ENCODE measurements around the gene RIGI. TPM values are rescaled to one million over a fixed set of nuclear protein-coding genes. Genes with fewer than 3 reads are reported as not detected.

The RIGI gene
- total and polyA plus RNA-seq, 10 of the 15 experiments (the other 5 are each of a cell fraction or from before 2014, with no cell fraction given): 5.3 to 15.2 (median 9.1) TPM

GRCh38 chr9:32572900-32573523 is 47.0 kb upstream of the RIGI start, which contains the start of gene NDUFB6 (continued):
- TF ChIP-seq IRF4 (IDR thresholded peaks at IDR 0.05; ENCODE audit: low read depth, low read length) (0 out of 2 replicates have a peak, but pooled peaks have one; percentile 17), POLR2AphosphoS5 (IDR thresholded peaks at IDR 0.05; ENCODE audit: low read length) (peak; percentile 88), NFIC (IDR thresholded peaks at IDR 0.05; ENCODE audit: low read depth, low read length) (0 out of 2 replicates have a peak, but pooled peaks have one; percentile 23), IKZF1 (conservative IDR thresholded peaks at IDR 0.05) (peak; percentile 79), RAD51 (IDR thresholded peaks at IDR 0.05) (peak; percentile 41; the same call in 1 of the 2 replicates), STAT3 (IDR thresholded peaks at IDR 0.05; ENCODE audit: low read depth, low read length) (no peak), CTCF (IDR thresholded peaks at IDR 0.05 in 2 of 3, conservative IDR thresholded peaks at IDR 0.05 in 1 of 3; ENCODE audit: control insufficient read depth in 2 of 3, extremely low read depth in 1 of 3, insufficient read depth in 1 of 3, low read depth in 3 of 3, low read length in 3 of 3) (no peak), RCOR1 (conservative IDR thresholded peaks at IDR 0.05; ENCODE audit: low read depth, low read length) (peak; percentile 74; the same call in 1 of the 2 replicates), TBL1XR1 (IDR thresholded peaks at IDR 0.05; ENCODE audit: low read depth, low read length) (0 out of 2 replicates have a peak, but pooled peaks have one; percentile 48), CREM (IDR thresholded peaks at IDR 0.05; ENCODE audit: low read depth) (peak; percentile 99), SMAD1 (IDR thresholded peaks at IDR 0.05; ENCODE audit: low read depth, partially characterized antibody) (peak; percentile 71), HDGF (IDR thresholded peaks at IDR 0.05) (no peak), PRDM15 (CRISPR knock-in tag; IDR thresholded peaks at IDR 0.05) (no peak), PAX8 (IDR thresholded peaks at IDR 0.05) (no peak), RFX5 (IDR thresholded peaks at IDR 0.05; ENCODE audit: low read depth, low read length) (0 out of 2 replicates have a peak, but pooled peaks have one; percentile 57), EP300 (IDR thresholded peaks at IDR 0.05; ENCODE audit: borderline replicate concordance in 1 of 2, control insufficient read depth in 1 of 2, low read depth in 2 of 2, low read length in 2 of 2) (0 out of 4 replicates have a peak, but pooled peaks of 1 of the 2 experiments have one; percentile 56)
- TF ChIP-seq, protein P1, sequence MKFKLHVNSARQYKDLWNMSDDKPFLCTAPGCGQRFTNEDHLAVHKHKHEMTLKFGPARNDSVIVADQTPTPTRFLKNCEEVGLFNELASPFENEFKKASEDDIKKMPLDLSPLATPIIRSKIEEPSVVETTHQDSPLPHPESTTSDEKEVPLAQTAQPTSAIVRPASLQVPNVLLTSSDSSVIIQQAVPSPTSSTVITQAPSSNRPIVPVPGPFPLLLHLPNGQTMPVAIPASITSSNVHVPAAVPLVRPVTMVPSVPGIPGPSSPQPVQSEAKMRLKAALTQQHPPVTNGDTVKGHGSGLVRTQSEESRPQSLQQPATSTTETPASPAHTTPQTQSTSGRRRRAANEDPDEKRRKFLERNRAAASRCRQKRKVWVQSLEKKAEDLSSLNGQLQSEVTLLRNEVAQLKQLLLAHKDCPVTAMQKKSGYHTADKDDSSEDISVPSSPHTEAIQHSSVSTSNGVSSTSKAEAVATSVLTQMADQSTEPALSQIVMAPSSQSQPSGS (IDR thresholded peaks at IDR 0.05; ENCODE audit: low read length): 0 out of 2 replicates have a peak, but pooled peaks have one; percentile 53
- TF ChIP-seq, protein P2, sequence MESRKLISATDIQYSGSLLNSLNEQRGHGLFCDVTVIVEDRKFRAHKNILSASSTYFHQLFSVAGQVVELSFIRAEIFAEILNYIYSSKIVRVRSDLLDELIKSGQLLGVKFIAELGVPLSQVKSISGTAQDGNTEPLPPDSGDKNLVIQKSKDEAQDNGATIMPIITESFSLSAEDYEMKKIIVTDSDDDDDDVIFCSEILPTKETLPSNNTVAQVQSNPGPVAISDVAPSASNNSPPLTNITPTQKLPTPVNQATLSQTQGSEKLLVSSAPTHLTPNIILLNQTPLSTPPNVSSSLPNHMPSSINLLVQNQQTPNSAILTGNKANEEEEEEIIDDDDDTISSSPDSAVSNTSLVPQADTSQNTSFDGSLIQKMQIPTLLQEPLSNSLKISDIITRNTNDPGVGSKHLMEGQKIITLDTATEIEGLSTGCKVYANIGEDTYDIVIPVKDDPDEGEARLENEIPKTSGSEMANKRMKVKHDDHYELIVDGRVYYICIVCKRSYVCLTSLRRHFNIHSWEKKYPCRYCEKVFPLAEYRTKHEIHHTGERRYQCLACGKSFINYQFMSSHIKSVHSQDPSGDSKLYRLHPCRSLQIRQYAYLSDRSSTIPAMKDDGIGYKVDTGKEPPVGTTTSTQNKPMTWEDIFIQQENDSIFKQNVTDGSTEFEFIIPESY (IDR thresholded peaks at IDR 0.05): no peak
- TF ChIP-seq, protein P3, sequence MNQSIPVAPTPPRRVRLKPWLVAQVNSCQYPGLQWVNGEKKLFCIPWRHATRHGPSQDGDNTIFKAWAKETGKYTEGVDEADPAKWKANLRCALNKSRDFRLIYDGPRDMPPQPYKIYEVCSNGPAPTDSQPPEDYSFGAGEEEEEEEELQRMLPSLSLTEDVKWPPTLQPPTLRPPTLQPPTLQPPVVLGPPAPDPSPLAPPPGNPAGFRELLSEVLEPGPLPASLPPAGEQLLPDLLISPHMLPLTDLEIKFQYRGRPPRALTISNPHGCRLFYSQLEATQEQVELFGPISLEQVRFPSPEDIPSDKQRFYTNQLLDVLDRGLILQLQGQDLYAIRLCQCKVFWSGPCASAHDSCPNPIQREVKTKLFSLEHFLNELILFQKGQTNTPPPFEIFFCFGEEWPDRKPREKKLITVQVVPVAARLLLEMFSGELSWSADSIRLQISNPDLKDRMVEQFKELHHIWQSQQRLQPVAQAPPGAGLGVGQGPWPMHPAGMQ (IDR thresholded peaks at IDR 0.05; ENCODE audit: borderline replicate concordance): no peak; the same call in 1 of the 2 replicates

Data from GM12878 (cell line).